ENCODE data around the gene GIGYF1.

DNA sequence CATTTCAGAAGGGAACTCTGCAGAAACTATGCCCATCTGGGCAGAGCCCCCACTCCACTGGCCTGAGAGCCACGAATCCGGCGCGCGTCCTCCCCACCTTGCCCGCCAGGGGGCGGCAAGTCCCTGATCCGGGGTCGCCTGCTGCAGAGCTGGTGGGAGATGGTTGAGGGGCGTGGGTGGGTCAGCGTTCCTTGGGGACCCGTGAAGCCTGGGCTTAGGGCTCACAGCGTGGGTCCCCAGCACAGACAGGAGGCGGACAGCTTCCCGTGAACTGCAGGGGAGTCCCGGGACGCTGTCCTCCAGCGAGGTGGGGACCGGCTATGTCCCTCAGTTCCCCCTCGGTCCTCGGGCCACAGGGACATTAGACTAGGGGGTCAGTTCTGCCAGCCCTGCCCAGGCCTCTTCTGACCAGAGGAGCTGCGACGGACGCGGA lies 11.3 kb upstream of the GIGYF1 start:
- TF ChIP-seq, protein P1, sequence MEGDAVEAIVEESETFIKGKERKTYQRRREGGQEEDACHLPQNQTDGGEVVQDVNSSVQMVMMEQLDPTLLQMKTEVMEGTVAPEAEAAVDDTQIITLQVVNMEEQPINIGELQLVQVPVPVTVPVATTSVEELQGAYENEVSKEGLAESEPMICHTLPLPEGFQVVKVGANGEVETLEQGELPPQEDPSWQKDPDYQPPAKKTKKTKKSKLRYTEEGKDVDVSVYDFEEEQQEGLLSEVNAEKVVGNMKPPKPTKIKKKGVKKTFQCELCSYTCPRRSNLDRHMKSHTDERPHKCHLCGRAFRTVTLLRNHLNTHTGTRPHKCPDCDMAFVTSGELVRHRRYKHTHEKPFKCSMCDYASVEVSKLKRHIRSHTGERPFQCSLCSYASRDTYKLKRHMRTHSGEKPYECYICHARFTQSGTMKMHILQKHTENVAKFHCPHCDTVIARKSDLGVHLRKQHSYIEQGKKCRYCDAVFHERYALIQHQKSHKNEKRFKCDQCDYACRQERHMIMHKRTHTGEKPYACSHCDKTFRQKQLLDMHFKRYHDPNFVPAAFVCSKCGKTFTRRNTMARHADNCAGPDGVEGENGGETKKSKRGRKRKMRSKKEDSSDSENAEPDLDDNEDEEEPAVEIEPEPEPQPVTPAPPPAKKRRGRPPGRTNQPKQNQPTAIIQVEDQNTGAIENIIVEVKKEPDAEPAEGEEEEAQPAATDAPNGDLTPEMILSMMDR (IDR thresholded peaks at IDR 0.05 in 4 of 5, conservative IDR thresholded peaks at IDR 0.05 in 1 of 5): peak; percentile 82 to 96 (median 93)
- no peak for TF ChIP-seq POLR2A (IDR thresholded peaks at IDR 0.05)
